ENCODE measurements around the gene OSBPL5.

- TF ChIP-seq EP300 (IDR thresholded peaks at IDR 0.05; ENCODE audit: low read length) (no peak), FOXK2 (conservative IDR thresholded peaks at IDR 0.05 in 1 of 2, IDR thresholded peaks at IDR 0.05 in 1 of 2; ENCODE audit: low read depth in 2 of 2) (no peak), PCBP1 (IDR thresholded peaks at IDR 0.05; ENCODE audit: low read depth, low read length, poor library complexity, severe bottlenecking) (no peak), MYC (IDR thresholded peaks at IDR 0.05; ENCODE audit: low read depth, low read length) (no peak), MYC (CRISPR knock-in tag; IDR thresholded peaks at IDR 0.05; ENCODE audit: borderline replicate concordance, low read depth) (no peak), NFE2L1 (tag; IDR thresholded peaks at IDR 0.05; ENCODE audit: borderline replicate concordance, low read depth) (no peak), E2F8 (IDR thresholded peaks at IDR 0.05; ENCODE audit: low read depth, partially characterized antibody) (no peak)
These were observed 70.8 kb downstream of the OSBPL5 start for GRCh38 chr11:3094223-3094824.
